Ovary (tissue), 9 donors: ENCODE results near the gene IFITM10. TPM values are rescaled to one million over a fixed set of nuclear protein-coding genes. Genes with fewer than 3 reads are reported as not detected.
"Not testable (repeated sequence)": the region's sequence is repeated elsewhere in the genome, so short reads cannot be mapped to it uniquely, and the experiment has no call there.

Source experiments
- DNase-seq, 5 donors: peaks; one replicate each; pipeline ENCODE4 v3.0.0-alpha.2; 2019 to 2020
- H3K27ac ChIP-seq, 2 donors: fragments of 200-600 bp; one replicate each; pipeline versions ENCODE4 v1.5.1 to v1.8.0; 2019 to 2022
- H3K27me3 ChIP-seq: fragments of 200-600 bp; one replicate; pipeline ENCODE4 v1.8.0; 2022
- H3K36me3 ChIP-seq: fragments of 200-600 bp; sonication (generic); one replicate; pipeline ENCODE4 v1.5.1; 2019
- H3K4me1 ChIP-seq: one replicate; pipeline ENCODE4 v1.8.1; 2013; ENCODE audit warnings: mild to moderate bottlenecking, moderate library complexity; ENCODE audit not compliant: insufficient read depth
- H3K4me3 ChIP-seq: fragments of 200-600 bp; sonication (generic); one replicate; pipeline ENCODE4 v1.5.1; 2017
- H3K9me3 ChIP-seq, 2 donors: fragments of 200-600 bp in 1 of 2; sonication (generic) in 1 of 2; one replicate each; pipeline versions ENCODE4 v1.5.1 to v1.8.1; 2013 to 2019; ENCODE audit warnings: mild to moderate bottlenecking in 1 of 2, moderate library complexity in 1 of 2
- EP300 ChIP-seq: sonication (generic); formaldehyde crosslinking; IDR thresholded peaks from one replicate; pipeline ENCODE4 v1.6.1; 2017; ENCODE audit warnings: antibody characterized with exemption
- POLR2A ChIP-seq: fragments of 450-650 bp; IDR thresholded peaks from one replicate; pipeline ENCODE4 v1.6.1; 2017; ENCODE audit warnings: antibody characterized with exemption, mild to moderate bottlenecking, moderate library complexity
- WGBS, 3 donors: extraction: QIAGEN DNeasy Blood & Tissue Kit in 1 of 3; methylation state at CpG; one replicate each; pipeline versions ENCODE4 v1.1.5 to v1.1.7; 2013 to 2017; 5-methylcytosine and 5-hydroxymethylcytosine counted together
- intact Hi-C, 4 donors: fragments of 100-400 bp; cut with DNase I; formaldehyde crosslinking; loops; one replicate each; pipeline versions ENCODE4 v1.11.0 to v1.15.1; 2022 to 2023
- polyA plus RNA-seq, 2 donors: library from polyadenylated mRNA; stranded (reverse); fragments of 200-250 nt in 1 of 2; fragments of 350-450 nt in 1 of 2; fragmentation: Illumina TruSeq in 1 of 2; extraction: RNeasy Lipid Tissue Mini Kit (QIAGEN cat#74804) in 1 of 2; gene quantifications; one replicate each; pipeline ENCODE4 v1.2.3, GENCODE V29; 2013 to 2014
- total RNA-seq, 7 donors: library from RNA; depleted of rRNA in 2 of 7; stranded (reverse); fragments of >200 nt in 2 of 7; fragmentation: NEBNext Ultra II Directional in 3 of 7; extraction: Animal tissue kit (Norgen Biotek cat#: 25700) in 3 of 7; gene quantifications; one replicate each; pipeline versions ENCODE4 v1.1.0 to v1.2.4, GENCODE V29; 2016 to 2023
- TF ChIP-seq, protein P1 (sequence below), 3 donors: fragments of 450-650 bp in 2 of 3; fragments of 200-600 bp in 1 of 3; IDR thresholded peaks; one replicate each; pipeline versions ENCODE4 v1.5.1 to v1.8.0; 2016 to 2022; ENCODE audit warnings: antibody characterized with exemption in 3 of 3, mild to moderate bottlenecking in 1 of 3
- donor health status: DM: no; HTN: no; CAD: no; lungs with moderate emphysema.
- donor health status: DM: no; HTN: no; CAD: no.
- donor health status: Bipolar disorder and iron deficiency.
- donor health status: DM: yes; HTN: yes; CAD: no.
- donor health status: DM: no; HTN: no; CAD: no.
- donor health status: DM: yes; HTN: yes; CAD: no.

Gene IFITM10
- total and polyA plus RNA-seq, 9 donors: 0.15 to 3.6 (median 0.97) TPM

DNA sequence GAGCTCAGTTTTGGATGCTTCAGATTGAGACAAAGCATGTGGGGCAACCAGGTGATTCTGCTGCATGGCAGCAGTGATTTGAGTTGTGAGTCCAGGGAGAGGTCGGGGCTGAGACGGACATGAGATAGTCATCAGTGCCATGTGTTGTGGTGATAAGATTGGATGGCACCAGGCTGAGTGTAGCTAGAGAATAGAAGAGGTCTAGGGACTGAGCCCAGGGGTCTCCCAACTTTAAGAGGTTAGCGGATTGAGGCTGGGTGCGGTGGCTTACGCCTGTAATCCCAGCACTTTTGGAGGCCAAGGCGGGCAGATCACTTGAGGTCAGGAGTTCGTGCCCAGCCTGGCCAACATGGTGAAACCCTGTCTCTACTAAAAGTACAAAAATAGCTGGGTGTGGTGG, 19.7 kb upstream of the IFITM10 start:
- no peak for TF ChIP-seq EP300
- TF ChIP-seq, protein P1, sequence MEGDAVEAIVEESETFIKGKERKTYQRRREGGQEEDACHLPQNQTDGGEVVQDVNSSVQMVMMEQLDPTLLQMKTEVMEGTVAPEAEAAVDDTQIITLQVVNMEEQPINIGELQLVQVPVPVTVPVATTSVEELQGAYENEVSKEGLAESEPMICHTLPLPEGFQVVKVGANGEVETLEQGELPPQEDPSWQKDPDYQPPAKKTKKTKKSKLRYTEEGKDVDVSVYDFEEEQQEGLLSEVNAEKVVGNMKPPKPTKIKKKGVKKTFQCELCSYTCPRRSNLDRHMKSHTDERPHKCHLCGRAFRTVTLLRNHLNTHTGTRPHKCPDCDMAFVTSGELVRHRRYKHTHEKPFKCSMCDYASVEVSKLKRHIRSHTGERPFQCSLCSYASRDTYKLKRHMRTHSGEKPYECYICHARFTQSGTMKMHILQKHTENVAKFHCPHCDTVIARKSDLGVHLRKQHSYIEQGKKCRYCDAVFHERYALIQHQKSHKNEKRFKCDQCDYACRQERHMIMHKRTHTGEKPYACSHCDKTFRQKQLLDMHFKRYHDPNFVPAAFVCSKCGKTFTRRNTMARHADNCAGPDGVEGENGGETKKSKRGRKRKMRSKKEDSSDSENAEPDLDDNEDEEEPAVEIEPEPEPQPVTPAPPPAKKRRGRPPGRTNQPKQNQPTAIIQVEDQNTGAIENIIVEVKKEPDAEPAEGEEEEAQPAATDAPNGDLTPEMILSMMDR (IDR thresholded peaks at IDR 0.05): no peak
- TF ChIP-seq POLR2A: no peak
- 92 to 95% (median 92%) methylated on average over 7 of the region's 7 CpGs for WGBS, 3 donors
- no peak overlapping the region for H3K4me3 ChIP-seq
- no peaks in the 10 kb centered on the region for H3K27me3 ChIP-seq
- DNase-seq: no peak
- intact Hi-C loops: no loop called here
- peaks cover 1% of the 10 kb centered on the region for H3K4me1 ChIP-seq
- no peak overlapping the region for H3K27ac ChIP-seq
- H3K36me3 ChIP-seq: no peaks in the 10 kb centered on the region
- H3K9me3 ChIP-seq: no peaks in the 10 kb centered on the region

DNA sequence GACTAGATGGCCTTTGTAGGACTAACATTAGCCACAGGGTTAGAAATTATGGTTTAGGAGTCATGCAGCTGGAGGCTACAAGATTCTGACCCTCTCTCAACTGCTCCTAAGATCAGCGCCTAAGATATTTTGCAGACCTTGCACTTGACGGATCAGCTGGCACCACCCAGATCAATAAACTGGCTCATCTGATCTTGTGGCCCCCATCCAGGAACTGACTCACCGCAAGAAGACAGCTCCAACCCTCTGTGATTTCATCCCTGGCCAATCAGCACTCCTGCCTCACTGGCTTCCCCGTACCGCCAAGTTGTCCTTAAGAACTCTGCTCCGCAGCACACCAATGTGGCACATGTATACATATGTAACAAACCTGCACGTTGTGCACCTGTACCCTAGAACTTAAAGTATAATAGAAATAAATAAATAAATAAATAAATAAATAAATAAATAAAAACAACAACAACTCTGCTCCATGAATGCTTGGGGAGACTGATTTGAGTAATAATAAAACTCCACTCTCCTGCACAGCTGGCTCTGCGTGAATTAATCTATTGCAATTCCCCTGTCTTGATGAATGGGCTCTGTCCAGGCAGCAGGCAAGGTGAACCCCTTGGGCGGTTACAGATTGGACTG, 19.0 kb upstream of the IFITM10 start:
- H3K4me1 ChIP-seq, H3K27ac ChIP-seq, H3K27me3 ChIP-seq, H3K4me3 ChIP-seq, H3K36me3 ChIP-seq, intact Hi-C loops, H3K9me3 ChIP-seq: not testable (repeated sequence)
- peak in 1 of 5 donors; percentile 8 for DNase-seq
- WGBS, 3 donors: 83 to 88% (median 86%) methylated on average over 9 of the region's 9 CpGs

DNA sequence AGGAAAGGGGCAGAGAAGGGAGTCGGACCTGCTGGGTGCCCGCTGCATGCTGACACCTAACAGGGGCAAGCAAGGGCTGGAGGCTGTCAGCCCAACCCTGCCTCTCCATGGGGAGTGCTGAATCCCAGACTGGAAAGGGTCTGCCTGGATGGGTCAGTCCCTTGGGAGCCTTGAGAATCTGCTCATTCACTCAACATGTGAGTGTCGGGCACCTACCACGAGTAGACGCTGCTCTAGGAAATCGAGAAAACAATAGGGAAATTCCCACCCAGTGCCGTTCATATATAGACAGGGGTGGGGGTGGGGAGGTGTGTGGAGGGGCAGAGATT, 17.7 kb upstream of the IFITM10 start:
- H3K4me3 ChIP-seq: no peak overlapping the region
- H3K9me3 ChIP-seq: no peaks in the 10 kb centered on the region
- TF ChIP-seq, protein P1 (IDR thresholded peaks at IDR 0.05): no peak
- TF ChIP-seq EP300 (no peak), POLR2A (no peak)
- WGBS, 3 donors: 70 to 81% (median 77%) methylated on average over 7 of the region's 7 CpGs
- DNase-seq: no peak
- H3K36me3 ChIP-seq: no peaks in the 10 kb centered on the region
- intact Hi-C loops: no loop called here
- H3K4me1 ChIP-seq: peaks cover under 1% of the 10 kb centered on the region
- H3K27ac ChIP-seq: no peak overlapping the region
- no peaks in the 10 kb centered on the region for H3K27me3 ChIP-seq

DNA sequence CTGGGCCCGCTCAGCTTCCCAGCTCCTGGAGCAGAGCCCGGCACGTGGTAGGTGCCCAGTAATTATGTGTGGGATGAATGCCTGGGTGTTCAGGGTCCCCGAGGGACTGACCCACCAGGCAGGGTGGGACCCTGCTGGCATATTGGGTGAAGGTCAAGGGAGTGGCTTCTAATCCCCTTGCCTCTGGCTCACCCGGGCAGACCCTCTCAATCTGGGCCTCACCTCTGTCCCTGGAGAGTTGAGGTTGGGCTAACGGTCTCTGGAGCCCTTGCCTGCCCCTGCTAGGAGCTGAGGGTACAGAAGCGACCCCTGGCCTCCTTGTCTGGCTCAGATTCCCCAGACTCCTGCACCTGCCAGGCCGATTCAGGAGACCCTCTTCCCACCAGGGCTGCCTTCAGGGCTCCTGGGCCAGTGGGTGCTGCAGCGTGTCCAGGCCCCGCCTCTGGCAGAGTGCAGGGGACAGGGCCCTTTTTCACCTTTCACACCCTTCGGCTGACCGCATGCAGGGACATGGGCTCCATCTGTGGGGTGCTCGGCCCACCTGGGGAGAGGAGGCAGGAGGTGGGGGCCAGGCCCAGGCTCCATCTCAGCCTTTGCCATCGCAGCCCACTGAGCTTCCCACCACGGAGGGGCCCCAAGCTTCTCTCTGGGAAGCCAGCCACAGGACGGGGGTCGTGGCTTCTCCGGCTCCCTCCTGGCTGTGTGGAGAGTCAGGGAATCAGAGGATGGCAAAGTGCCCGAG, 17.2 kb upstream of the IFITM10 start:
- TF ChIP-seq, protein P1 (IDR thresholded peaks at IDR 0.05): no peak
- TF ChIP-seq EP300: no peak
- no peak for TF ChIP-seq POLR2A
- WGBS, 3 donors: 79 to 89% (median 85%) methylated on average over 19 of the region's 19 CpGs
- no peak overlapping the region for H3K27ac ChIP-seq
- intact Hi-C loops: no loop called here
- no peak overlapping the region for H3K4me3 ChIP-seq
- peak in 2 of 5 donors; percentile 19 to 30 for DNase-seq
- H3K27me3 ChIP-seq: no peaks in the 10 kb centered on the region
- peaks cover 5% of the 10 kb centered on the region for H3K4me1 ChIP-seq
- H3K9me3 ChIP-seq: no peaks in the 10 kb centered on the region
- H3K36me3 ChIP-seq: no peaks in the 10 kb centered on the region
